Endometrial microvascular endothelial cells (primary cell): Measurements from ENCODE around the gene DDX39B. TPM values are rescaled to one million over a fixed set of nuclear protein-coding genes. Genes with fewer than 3 reads are reported as not detected.
"Not testable (repeated sequence)": the region's sequence is repeated elsewhere in the genome, so short reads cannot be mapped to it uniquely, and the experiment has no call there.

Source experiments
- in situ Hi-C: cut with HindIII; loops from 2 replicates; pipeline ENCODE4 v1.10.0; 2017; ENCODE audit warnings: low sequenced_read_pairs, low pct_unique_long_range_greater_than_20kb; ENCODE audit errors: inconsistent ontology term
- total RNA-seq: library from RNA; depleted of rRNA; stranded (reverse); fragments of >200 nt; gene quantifications from one replicate; pipeline ENCODE4 v1.2.3, GENCODE V29; 2015; ENCODE audit errors: inconsistent ontology term

Gene DDX39B
- total RNA-seq, 1 donor from 2014 or later: 465 TPM

DNA sequence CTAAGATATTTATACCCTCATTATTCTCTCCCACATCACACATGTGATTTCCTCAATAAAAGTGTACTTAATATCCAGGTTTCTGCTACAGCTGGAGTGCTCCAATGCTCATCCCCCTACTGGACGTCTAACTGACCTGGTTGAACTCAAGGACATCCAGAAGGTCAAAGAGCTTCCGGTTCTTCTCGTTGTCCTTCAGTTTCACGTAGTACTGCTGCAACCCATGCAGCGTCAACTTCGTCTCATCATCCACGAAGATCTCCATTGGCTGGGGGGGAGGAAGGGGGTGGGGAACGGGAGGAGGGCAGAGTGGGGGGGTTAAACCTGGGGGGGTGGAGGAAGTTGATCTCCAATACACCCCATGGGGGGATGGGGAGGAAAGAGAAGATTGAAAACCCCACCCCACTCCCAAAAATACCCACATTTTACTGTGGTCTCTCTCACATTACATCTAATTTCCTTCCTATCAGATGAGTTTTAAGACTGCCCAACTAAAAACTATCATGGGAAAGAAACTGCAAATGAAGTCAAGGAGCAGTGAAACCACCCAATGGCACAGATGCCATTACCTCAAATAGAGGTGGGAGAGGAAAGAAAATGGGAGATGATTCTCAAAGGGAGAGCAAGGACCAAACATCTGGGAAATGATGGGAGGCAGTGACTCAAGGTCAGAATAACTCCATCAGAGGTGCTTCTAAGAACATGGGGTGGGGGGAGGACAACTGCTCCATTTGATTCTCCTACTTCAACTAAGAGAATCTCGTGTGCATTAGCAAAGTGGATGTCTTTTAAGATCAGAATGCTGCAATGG lies 9.0 kb downstream of the DDX39B start:
- in situ Hi-C loops: no loop called here

- in situ Hi-C loops: no loop called here
Observed at GRCh38 chr6:31531771-31532643, 9.8 kb downstream of the DDX39B start.

GRCh38 chr6:31531162-31531561 lies 10.6 kb downstream of the DDX39B start:
- in situ Hi-C loops: no loop called here

- in situ Hi-C loops: no loop called here
Observed at GRCh38 chr6:31530659-31531058, 11.1 kb downstream of the DDX39B start.

DNA sequence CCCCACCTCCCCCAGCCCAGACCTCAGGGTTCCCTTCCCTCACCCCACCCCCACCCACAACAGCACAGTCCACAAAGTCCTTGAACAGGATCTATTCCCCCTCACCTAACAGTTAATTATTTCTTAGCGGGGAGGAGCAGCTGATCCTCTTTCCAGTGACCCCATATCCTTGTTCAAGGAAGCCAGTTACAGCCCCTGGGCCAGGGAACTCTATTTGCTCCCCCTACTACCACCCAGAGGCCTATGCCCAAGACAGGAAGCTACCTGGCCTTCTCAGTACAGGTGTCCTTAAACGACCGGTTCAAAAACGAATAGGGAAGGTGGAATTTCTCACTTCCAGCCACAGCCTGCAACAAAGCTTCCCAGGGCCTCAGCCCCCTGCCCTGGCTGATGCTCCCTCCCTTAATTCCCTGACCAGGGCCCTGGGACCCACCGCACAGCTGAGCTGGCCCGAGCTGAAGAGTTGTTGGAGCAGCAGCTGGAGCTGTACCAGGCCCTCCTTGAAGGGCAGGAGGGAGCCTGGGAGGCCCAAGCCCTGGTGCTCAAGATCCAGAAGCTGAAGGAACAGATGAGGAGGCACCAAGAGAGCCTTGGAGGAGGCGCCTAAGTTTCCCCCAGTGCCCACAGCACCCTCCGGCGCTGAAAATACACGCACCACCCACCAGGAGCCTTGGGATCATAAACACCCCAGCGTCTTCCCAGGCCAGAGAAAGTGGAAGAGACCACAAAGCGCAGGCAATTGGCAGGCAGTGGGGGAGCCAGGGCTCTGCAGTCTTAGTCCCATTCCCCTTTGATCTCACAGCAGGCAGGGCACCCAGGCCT lies 12.3 kb downstream of the DDX39B start:
- in situ Hi-C loops: no loop called here

- in situ Hi-C loops: no loop called here
Observed at GRCh38 chr6:31528821-31529328, 12.9 kb downstream of the DDX39B start, which contains the start of gene MCCD1. TSS of gene MCCD1 (plus strand) at chr6:31528962. CDS start at chr6:31529015, 53 bp downstream.

DNA sequence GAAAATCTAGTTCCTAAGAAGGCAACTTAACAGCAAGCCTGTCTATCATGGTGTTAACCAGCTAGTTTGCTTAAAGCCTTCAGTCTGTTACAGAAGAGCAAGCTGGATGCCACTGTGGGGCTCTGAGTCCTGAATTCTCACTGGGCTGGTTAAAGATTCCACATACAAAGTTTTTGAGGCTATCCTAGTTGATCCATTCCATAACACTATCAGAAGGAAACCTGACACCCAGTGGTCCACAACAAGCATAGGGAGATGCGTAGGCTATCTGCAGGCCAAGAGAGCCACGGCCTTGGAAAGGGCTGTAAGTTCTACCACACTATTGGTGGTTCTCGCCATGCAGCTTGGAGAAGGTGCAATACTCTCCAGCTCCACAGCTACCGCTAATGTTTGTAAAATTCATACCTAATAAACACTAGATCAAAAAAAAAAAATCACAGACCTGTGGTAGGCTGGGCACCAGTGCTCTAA lies 13.5 kb downstream of the DDX39B start:
- in situ Hi-C loops: no loop called here

DNA sequence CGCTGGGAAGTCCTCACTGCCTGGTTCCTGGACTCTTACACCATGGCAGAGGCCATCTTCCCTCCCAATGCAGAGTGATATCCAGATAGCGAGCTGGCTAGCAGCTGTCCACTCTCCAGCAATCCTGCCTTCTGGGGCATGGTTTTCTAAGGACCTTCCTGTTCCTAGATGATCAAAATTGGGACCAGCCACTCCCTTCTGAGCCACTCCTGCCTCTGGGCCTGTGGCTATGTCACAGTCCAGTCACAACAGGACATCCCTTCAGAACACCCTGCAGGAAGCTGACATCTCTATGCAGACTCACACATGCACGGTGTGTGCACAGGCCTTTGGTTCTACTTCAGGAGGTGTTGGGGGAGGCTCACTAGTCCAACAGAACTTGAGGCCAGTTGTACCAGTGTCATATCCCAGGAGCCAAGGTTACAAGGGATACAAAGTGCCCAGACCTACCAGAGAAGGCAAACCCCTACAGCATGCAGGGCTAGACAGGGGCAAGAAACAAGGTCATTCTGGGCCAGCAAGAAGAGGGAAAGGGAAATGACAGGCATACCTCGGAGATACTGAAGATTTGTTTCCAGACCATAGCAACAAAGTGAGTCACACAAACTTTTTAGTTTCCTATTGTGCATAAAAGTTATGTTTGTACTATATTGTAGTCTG lies 15.7 kb downstream of the DDX39B start:
- in situ Hi-C loops: no loop called here

DNA sequence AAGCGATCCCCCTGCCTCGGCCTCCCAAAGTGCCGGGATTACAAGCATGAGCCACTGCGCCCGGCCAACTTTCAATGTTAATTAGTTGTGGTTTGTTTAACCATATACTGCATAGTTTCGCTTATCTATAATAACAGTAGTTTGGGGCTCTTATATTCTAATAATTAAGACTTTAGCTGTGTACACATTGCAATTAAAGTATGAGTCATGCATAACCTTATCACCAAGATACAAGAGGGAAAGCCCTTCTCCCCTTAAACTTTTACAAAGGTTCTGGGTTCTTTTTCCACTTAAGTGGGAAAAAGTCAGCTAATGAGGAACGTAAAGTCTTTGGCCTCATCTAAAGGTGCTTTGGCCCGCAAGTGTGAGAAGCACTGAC lies 16.3 kb downstream of the DDX39B start:
- in situ Hi-C loops: no loop called here

- in situ Hi-C loops: no loop called here
Observed at GRCh38 chr6:31521835-31522234, 20.0 kb downstream of the DDX39B start.

DNA sequence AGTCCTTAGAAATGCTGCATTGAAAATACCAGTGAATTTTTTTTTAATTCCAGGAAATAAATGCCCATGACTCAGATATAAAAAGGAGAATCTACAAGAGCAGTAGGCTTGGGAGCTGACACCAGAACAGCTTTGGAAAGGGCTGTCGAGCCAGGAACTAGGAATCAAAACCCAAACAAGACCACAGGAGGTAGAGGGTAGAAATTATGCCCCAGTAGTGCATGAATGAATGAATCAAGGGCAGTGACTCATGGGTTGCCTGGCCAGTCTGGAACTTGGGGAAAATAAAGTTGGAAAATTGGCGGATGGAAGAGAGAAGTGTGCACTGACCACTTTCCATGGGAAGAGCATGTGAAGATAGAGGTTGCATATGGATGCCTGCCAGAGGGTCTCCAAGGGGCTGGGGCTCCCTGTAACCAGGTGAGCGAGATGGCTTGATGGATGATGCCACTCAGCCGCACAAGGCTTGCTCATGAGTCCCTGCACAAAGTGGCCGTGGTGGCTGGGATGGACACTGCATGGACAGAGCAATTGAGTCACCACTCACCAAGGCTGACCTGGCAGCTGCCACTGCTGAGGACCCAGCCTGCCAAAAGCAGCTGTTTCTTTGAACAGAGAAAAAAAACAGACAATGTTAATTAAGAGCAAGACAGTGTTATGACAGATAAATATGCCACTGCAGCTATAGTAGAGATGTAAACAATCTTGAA lies 28.2 kb downstream of the DDX39B start:
- in situ Hi-C loops: no loop called here

DNA sequence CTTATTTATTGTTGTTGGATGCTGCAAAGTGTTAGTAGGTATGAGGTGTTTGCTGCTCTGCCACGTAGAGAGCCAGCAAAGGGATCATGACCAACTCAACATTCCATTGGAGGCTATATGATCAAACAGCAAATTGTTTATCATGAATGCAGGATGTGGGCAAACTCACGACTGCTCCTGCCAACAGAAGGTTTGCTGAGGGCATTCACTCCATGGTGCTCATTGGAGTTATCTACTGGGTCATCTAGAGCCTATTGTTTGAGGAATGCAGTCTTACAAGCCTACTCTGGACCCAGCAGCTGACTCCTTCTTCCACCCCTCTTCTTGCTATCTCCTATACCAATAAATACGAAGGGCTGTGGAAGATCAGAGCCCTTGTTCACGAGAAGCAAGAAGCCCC lies 31.8 kb downstream of the DDX39B start:
- in situ Hi-C loops: no loop called here

DNA sequence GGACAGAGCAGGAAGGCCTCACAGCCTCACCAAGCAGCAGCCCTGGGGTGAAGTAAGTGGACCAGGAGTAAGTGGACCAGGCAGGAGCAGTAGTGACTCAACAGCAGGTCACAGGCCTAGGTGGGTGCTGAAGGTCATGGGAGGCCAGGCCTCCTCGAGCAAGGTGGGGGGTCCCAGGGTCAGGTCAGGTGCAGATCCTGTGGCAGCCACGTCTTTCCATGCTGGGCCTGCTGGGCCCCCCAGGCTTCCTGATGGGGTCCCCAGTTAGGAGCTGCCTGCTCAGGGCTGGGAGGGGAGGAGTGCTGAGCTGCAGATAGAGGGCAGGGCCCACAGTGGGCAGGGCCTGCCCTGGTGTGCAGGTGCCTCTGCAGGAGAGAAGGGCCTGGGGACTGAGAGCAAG lies 32.8 kb downstream of the DDX39B start:
- in situ Hi-C loops: not testable (repeated sequence)

DNA sequence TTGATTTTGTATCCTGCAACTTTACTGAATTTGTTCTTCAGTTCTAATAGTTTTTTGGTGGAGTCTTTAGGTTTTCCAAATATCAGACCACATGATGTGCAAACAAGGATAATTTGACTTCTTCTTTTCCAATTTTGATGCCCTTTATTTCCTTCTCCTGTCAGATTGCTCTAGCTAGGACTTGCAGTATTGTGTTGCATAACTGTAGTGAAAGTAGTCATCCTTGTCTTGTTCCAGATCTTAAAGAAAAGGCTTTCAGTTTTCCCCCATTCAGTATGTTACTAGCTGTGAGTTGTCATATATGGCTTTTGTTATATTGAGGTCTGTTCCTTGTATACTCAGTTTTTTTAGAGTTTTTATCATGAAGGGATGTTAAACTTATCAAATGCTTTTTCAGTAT lies 39.2 kb downstream of the DDX39B start:
- in situ Hi-C loops: no loop called here

DNA sequence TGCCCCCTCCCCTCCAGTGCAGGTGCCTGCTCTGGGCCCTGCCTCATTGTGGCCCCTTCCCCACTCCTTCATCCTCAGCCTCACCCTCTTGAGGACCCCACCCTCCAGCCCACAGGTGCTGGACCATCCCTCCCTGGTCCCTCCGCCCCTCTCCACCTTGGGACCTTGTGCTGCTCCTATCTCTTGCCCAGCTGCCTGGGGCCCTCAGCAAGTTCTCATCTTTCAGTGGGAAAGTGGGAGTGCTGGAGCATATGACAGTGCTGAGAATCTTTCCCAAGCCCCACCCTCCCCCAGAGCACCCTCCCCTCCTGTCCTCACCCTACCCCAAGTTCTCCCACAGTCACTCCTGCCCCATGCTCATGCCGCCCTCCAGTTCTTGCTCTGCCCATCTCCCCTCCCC lies 42.2 kb downstream of the DDX39B start:
- in situ Hi-C loops: not testable (repeated sequence)

GRCh38 chr6:31498748-31499147 lies 43.1 kb downstream of the DDX39B start:
- in situ Hi-C loops: no loop called here

- in situ Hi-C loops: no loop called here
Observed at GRCh38 chr6:31497531-31498476, 44.0 kb downstream of the DDX39B start, which contains the start of gene MICB. TSS of gene MICB (plus strand) at chr6:31498145. CDS start at chr6:31498194, 49 bp downstream.
